Endometrial microvascular endothelial cells (primary cell): ENCODE measurements around the gene COL2A1. TPM values are rescaled to one million over a fixed set of nuclear protein-coding genes. Genes with fewer than 3 reads are reported as not detected.

Experiments
- in situ Hi-C: cut with HindIII; loops from 2 replicates; pipeline ENCODE4 v1.10.0; 2017; ENCODE audit warnings: low sequenced_read_pairs, low pct_unique_long_range_greater_than_20kb; ENCODE audit errors: inconsistent ontology term
- total RNA-seq: library from RNA; depleted of rRNA; stranded (reverse); fragments of >200 nt; gene quantifications from one replicate; pipeline ENCODE4 v1.2.3, GENCODE V29; 2015; ENCODE audit errors: inconsistent ontology term

COL2A1 gene
- total RNA-seq, 1 donor from 2014 or later: not detected

DNA sequence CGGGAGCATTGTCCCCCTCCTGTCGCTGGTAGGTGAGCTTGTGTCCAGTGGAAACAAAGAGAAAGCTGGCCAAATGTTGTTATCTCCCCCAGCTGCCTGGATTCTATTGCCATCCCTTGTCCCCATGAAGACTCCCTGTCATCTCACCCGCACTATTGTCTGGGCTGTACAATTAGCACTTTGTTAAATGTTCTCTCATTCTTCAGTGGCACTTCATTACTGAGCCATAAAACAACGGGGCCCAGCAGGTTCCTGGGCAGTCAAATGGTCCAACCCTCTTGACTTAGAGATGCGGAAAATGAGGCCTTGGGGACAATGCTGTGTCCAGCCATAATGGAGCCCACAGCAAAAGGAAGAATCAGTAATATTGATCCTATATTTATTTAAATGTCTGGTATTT is 13.2 kb upstream of the COL2A1 start:
- in situ Hi-C loops: no loop called here

DNA sequence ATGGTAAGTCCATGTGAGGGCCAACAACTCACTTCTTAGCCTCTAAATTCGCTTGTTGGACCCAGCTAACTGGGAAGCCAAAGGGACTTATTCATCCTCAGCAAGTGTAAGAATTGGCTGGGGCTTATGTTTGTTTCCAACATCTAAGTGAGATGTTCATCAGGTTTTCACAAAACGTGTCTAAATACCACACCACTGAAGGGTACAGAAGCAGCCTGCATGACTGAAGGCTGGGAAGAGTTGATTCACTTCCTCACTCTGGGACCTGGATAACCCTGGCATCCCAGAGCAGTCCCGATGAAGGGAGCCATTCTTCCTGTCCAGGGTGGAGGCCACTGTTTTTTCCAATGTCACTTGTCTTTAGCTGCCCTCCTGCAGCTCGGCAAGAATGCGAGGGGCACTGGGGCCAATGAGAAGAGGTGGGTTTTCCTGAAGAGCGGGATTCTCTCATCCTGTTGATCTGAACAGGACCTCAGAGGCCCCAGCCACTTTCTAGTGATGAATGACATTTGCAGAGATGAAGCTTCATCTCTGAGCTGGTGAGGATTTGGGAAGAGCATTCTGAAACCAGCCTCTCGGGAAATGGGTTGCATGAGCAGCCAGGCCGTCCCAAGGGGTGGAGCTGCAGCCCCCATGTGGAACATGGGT is 12.2 kb upstream of the COL2A1 start:
- in situ Hi-C loops: no loop called here

DNA sequence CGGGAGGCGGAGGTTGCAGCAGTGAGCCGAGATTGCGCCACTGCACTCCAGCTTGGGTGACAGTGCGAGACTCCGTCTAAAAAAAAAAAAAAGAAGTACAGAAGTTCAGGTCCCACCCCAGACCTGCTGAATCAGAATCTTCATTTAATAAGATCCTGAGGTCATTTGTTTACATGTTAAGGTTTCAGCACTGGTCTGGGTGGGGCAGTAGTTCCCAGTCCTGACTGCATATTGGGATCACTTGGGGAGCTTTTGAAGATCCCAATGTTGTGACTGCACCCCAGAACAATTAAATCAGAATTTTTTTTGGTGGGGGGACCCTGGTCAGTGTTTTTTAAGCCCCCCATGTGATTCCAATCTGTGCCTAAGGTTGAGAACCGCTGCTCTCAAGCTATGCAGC is 11.7 kb upstream of the COL2A1 start:
- in situ Hi-C loops: no loop called here

DNA sequence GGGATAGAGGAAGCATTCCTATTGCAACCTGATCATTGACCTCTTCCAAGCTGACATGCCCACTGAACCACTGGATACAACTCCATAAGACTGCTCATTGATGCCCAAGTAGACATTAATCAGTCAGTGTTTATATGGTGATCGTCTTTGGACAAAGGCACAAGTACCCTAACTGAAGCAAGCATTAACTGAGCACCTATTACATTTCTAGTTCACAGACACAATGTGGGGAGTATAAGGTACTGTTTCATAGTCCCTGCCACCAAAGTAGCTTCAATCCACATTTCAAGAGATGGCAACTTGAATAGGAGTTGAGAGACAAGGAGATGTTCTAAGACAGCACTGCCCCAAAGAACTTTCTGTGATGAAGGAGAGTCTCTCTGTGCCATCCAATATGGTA is 10.9 kb upstream of the COL2A1 start:
- in situ Hi-C loops: no loop called here

DNA sequence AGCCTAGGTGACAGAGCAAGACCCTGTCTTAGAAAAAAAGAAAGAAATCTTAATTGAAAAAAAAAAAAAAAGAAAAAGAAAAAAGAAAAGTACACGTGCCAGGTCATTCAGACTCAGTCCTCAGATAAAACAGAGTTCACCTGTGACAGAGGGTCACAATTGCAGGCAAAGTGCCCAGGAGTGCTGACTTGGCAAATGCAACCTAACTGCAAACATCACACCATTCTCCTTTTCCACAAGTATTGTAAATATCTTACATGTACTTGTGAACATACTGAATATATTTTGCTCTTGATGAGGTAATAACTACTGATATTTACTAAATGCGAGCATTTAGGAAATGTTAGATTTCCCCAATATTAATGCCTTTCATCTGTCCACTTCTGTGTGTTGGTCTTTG is 9.0 kb upstream of the COL2A1 start:
- in situ Hi-C loops: no loop called here

DNA sequence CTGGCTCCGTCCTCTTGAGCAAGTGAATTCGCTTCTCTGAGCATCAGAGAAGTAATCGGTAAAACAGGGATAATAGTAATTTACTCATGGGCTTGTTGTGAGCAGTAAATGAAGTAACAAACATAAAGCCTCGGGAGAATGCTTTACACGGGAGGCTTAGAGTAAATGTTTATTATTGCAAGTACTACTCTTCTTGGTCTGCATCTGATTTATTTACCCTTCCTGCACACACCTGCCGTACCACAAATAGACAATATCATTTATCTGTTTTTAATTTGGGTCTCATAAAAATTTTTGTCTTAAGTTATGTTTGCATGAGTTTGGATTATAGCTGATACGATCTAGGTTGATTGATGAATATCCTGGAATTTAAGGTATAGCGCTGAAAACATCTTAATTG is 7.8 kb upstream of the COL2A1 start:
- in situ Hi-C loops: no loop called here

DNA sequence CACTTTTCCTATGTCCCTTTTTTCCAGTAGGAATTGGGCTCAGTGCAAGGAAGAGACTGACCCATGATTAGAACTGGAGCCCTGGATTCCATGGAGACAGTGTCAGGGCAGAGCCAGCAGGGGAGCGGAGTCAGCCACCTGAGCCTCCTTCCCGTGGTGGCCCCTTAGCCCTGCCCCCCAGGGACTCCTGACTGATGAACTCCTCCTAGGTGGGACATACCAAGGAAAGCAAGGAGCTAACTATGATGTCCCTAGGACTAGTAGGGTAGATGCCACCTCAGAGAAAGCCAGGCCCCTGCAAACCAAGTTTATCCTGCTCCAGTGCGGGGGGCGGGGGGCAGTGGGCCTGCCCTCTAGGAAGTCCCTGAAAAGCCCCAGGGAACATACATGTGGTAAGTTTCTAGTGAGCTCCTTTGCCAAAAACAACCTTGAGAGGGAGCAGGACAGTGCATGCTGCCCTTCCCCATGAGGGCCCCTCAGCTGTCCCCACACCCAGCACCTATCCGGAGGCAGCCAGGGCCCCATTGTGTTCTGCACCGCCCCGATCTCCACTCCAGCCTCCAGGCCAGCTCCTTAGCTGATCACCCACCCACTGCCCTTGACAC is 6.2 kb upstream of the COL2A1 start:
- in situ Hi-C loops: no loop called here

DNA sequence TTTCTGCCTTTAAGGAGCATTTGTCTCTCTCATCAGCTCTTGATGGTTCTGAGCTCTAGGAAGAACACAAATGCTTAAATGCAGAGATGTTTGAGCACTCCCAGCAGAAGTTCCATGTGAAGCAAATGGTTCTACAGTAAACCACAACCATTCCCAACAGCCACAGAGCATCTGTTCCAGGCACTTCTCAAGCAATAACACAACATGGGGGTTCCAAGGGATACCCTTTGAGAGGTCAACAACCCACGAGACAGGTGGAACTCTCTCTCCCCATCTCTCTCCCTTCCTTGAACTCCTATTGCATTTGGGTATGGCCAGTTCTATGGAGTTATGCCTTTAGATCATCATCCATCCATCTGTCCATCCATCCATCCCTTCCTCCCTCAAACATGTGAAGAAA is 5.2 kb upstream of the COL2A1 start:
- in situ Hi-C loops: no loop called here

DNA sequence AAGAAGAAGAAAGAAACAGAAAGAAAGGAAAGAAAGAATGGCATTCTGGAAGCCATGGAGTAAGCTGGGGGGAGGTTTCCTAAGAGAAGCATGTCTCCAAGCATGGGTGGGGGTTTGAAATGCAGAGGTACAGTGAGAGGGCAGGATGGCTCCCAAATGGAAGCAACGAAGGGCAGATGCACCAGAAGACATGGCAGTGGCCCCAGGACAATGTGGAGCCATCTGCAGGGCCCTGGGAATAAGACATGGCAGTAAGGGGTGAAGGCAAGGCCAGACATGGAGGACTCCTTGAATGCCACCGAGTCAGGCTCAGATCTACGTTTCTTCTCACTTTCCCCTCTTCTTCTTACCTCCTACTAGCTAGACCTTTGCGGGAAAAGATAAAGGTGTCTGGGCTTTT is 4.7 kb upstream of the COL2A1 start:
- in situ Hi-C loops: no loop called here

DNA sequence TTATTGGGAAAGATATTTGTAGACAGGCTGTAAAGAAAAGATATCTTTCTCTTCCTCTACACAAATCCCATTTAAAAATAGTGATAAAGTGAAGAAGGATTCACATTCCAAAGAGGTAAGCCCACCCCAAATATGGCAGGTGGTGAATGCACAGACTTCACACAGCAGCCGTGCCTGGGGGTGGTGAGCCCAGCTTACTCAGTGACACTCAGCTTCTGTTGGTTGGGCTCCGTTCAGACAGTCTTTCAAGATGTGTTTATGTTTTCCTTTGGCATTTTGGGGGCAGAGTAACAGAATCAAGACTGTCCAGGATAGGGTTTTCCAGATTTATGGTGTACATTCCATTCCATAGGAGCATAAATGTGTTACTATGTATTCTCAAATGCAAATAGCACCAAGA is 4.1 kb upstream of the COL2A1 start:
- in situ Hi-C loops: no loop called here

DNA sequence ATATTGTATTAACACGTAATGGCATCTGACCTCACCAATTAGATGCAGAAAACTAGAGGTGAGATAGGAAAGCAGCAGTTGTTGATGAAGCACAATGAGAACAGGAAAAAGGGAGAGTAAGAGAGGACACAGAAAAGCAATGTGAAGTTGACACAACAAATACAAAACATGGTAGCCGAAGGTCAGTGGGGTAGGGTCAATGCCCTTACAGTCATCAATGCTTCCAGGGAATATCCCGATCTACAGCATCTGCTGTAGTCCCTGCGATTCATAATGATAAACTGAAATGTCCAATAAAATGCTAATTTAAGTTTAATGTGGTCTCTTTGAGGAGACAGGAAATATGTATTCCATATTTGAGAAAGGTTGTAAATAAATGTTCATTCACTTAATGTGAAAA is 2.9 kb upstream of the COL2A1 start:
- in situ Hi-C loops: no loop called here

DNA sequence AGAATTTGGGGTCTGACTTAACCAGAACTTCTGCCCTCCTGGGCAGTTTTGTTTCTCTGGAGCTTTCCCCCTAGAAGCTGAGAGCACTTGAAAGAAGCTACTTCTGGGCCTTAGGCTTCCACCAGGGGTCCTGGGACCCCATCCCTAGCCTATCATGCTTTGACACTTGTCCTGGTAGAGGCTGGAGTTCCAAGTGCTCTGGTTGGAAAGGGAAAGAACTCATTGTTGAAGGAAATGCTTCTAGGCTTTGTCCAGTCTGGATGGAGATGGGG is 1.4 kb upstream of the COL2A1 start:
- in situ Hi-C loops: no loop called here

DNA sequence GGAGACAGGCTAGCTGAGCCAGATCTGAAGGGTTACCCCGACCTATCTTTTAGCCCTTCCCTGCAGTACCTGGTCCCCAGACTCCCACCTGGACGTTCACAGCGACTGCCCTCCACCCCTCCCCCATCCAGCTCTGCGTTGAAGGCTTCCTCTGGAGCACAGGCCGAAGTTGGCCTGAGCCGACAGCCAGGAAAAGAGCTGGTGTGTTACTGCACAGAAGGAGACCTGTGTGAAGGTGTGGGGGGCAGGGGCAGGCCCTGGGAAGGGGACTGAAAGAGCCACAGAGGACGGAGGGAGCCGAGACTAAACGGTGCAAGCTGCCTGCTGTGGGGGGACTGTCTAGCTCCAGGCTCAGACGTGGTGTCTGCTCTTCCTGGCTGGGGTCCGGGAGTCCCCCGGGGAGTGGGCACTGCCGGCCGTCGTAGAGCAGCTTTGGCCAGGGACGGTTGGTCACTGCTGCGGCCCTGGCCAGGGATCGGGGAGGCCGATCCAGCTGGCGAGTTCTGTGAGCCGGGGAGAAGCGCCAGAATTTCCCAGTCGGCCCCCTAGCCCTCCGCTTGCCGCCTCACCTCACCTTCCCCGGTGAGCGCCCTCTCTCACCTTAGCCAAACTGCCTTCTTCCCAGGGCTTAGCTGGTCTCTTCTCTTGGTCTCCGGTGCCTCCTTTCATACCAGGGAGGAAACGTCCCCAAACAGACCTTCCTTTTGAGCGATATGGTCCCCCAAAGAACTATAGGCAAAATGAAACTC is 899 bp upstream of the COL2A1 start:
- in situ Hi-C loops: no loop called here

DNA sequence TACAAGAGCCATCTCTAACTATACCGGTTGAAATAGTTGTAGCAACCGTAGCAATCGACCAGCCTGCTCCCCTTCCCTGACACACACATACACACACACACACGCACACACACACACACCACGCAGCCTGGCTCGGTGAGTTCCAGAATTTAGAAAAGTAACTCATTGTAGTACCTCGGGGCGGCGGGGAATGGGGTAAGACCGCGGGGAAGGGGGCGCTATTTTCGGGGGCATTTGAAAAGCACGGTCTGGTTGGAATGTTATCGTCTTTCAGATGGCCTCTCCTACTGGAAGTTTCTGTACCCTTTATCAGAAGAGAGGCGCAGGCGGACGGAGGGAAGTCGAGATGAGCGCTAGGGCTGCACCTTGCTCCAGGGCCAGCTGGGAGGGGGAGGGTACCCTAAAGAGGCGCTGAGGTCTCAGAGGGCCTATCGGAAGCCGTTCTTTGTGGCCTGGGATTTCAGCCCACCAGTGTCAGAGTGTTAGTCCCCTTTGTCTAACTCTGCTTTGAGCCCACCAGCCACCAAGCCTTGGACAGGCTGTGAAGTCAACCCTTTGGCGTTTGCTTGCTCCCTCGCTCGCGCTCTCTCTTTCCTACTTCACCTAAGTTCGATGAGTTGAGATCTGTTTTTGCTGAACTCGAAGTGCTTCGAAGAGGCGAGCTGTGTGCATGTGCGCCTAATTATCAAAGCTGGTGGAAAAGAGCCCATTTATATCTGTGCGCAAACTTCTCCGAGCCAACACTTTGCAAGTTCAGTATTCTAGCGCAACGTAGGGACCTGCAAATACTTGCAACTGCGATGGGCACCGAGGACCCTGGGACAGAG is 837 bp downstream of the COL2A1 start:
- in situ Hi-C loops: no loop called here

DNA sequence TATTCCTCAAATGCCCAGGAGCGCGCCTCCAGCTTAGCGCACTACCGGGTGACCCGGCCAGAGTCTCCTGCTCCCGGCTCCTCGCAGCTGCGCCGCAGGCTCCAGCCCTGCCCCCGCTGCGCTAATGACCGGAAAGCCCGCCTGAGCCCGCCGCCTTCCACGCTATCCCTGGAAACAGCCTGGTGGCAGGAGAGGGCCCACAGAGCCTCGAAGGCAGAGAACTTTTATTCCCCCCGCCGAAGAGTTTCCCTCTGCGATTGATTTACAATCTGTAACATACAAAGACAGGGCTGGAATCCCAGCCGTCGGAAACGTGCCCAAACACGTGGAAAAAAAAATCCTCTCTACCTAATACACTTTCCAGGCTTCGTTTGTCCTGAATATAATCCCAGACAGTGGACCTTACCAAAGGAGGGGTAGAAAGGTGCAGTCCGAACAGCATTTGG is 1.5 kb downstream of the COL2A1 start:
- in situ Hi-C loops: no loop called here

DNA sequence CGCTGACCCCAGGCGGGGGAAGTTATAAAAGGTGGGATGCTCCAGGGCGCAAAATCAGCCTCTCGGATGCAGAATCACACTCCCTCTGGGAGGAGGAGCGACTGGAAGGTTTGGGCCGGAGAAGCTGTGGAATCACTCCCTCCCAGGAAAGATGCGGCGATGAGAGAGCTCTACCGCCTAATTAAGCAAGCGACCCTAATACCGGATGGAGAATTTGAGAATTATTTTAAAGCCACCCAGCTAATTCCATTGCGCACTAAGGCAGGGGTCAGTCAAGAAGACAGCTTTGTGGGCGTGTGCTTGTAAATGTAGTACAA is 1.9 kb downstream of the COL2A1 start:
- in situ Hi-C loops: no loop called here

DNA sequence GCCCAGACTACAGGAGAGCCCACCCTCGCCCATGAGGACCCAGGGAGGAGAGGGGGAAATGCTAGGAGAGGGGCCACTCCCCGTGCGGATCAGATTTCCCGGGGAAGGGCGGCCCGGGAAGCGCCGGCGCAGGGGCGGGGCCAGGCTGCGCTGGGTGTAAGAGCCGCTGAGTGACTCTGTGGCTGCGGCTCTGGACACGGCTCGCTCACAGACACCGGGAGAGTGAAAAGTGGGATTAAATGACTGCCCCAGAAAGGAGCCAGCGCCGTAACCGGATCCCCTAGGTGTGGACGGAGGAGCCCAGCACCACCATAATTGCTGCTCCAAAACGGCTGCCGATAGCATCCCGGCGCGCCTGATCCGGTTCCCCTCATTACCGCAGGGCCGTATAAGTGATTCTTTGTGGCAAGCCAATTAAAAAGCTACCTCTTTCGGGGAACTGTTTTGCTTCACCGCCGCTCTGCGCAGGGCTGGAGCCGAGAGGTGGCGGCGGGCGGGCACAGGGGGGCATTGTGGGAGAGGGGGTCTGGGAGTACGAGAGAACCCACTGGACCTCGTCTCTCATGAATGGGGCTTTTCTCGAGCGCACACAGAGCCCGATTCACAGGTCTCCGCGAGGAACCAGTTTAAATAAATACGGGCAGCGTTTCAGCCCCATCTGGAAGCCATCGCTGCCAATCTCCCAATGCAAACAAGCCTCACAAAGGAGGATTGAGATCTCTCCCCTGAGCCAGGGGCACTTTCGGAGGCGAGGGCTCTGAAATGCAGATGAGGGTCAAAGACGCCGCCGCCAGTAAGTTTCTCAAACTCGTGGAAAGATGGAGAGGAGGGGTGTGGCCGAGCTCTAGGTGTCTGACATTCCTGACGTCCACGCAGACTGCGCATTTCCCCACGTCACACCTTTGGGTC is 2.5 kb downstream of the COL2A1 start:
- in situ Hi-C loops: no loop called here

DNA sequence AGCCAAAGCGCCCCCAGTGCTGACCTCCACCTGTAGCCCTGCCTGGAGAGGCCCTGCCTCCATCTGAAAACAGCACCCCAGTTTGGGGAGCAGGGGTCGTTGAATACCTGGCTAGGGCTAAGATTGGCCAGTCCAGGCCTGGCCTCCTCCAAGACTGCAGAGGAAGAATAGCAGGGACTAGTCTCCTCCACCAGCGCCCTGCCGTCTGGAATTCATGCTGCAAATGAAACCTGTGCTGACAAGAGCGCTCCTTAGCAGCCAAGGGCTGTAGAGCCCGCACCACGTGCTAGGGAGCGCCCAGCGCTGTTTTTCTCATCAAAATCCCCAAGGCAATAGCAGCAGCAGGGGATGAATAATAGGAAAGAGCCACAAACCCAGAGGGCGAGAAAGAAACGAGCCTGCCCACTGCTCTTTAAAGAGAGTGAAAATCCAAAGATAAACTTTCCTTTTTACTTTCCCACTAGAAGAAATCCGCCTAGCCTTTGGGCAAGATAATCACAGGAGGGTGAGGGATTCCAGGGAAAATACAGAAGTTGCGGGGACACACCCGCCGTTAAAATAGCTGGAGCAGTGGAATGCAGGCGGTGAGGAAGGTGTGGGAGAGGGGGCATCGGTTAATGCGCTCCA is 3.3 kb downstream of the COL2A1 start:
- in situ Hi-C loops: no loop called here

DNA sequence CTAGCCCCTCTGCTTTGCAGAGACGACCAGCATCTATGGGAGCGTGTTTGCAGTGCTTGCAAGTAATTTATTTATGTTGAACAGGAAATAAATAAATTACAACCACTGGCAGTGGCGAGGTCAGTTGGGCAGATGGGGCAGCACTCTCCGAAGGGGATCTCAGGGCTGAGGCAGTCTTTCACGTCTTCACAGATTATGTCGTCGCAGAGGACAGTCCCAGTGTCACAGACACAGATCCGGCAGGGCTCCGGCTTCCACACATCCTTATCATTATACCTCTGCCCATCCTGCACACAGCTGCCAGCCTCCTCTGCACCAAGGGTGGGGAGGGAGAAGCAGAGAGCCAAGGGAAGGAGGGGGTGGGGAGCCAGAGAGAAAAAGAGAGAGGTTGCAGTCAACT is 4.5 kb downstream of the COL2A1 start:
- in situ Hi-C loops: no loop called here
